DMS153 (cell line): ENCODE data around the gene ZFP90.

Experiments
- DNase-seq: peaks from one replicate; lab custom pipeline; 2025; lab: John Stamatoyannopoulos, UW

Gene ZFP90

GRCh38 chr16:68590201-68590994 lies 51.3 kb downstream of the ZFP90 start:
- DNase-seq = no peak

- DNase-seq = no peak
Measured at GRCh38 chr16:68592466-68593337, 53.6 kb downstream of the ZFP90 start.

- no peak for DNase-seq
Measured at GRCh38 chr16:68596266-68596665, 57.2 kb downstream of the ZFP90 start.

- no peak for DNase-seq
Measured at GRCh38 chr16:68599586-68599985, 60.5 kb downstream of the ZFP90 start.

- DNase-seq = no peak
Measured at GRCh38 chr16:68605746-68606145, 66.7 kb downstream of the ZFP90 start.

- DNase-seq = no peak
Measured at GRCh38 chr16:68607443-68607842, 68.4 kb downstream of the ZFP90 start.

- no peak for DNase-seq
Measured at GRCh38 chr16:68608330-68608729, 69.2 kb downstream of the ZFP90 start.

- no peak for DNase-seq
Measured at GRCh38 chr16:68612996-68613395, 73.9 kb downstream of the ZFP90 start.

- DNase-seq = no peak
Measured at GRCh38 chr16:68617734-68618133, 78.6 kb downstream of the ZFP90 start.
